SK-N-SH (cell line): ENCODE measurements around the gene ATG7. TPM values are rescaled to one million over a fixed set of nuclear protein-coding genes. Genes with fewer than 3 reads are reported as not detected.
"Not testable (repeated sequence)": the region's sequence is repeated elsewhere in the genome, so short reads cannot be mapped to it uniquely, and the experiment has no call there.

Source experiments
- CTCF ChIA-PET: fragments of 300-600, 350-600 bp; formaldehyde crosslinking; extraction: SDS; loops from one replicate; lab custom pipeline; 2021; lab: Yijun Ruan, JAX
- POLR2A ChIA-PET: fragments of 350-600 bp; sonication (Branson Sonifier 250); formaldehyde crosslinking; extraction: SDS; loops from one replicate; lab custom pipeline; 2020; ENCODE audit warnings: antibody characterized with exemption, inconsistent platforms; lab: Yijun Ruan, JAX
- DNase-seq: peaks from one replicate; pipeline ENCODE4 v3.0.0; 2012
- H2AFZ ChIP-seq: fragments of 200-600 bp; sonication (generic); 2 replicates; pipeline ENCODE4 v1.8.1; 2016; ENCODE audit warnings: antibody characterized with exemption, mild to moderate bottlenecking, low read depth
- H3F3A ChIP-seq: fragments of 200-600 bp; sonication (generic); replicated peaks from 2 replicates; pipeline ENCODE3; 2016; ENCODE audit warnings: antibody characterized with exemption, mild to moderate bottlenecking; ENCODE audit not compliant: insufficient read depth
- H3K27ac ChIP-seq, 2 experiments: fragments of 200-500 bp in 1 of 2; fragments of 200-600 bp in 1 of 2; sonication (Bioruptor generic) in 1 of 2; sonication (generic), shearing (Covaris generic) in 1 of 2; 2 replicates each; pipeline versions ENCODE4 v1.5.1 to v1.6.1; 2014 to 2016; ENCODE audit warnings: low read depth in 2 of 2, inconsistent platforms in 1 of 2, low read length in 1 of 2, mild to moderate bottlenecking in 1 of 2, mixed read lengths in 1 of 2
- H3K27me3 ChIP-seq: fragments of 200-600 bp; sonication (generic), shearing (Covaris generic); 2 replicates; pipeline ENCODE4 v1.6.1; 2016; ENCODE audit warnings: mixed run types; ENCODE audit not compliant: insufficient read depth
- H3K36me3 ChIP-seq, 2 experiments: fragments of 200-500 bp in 1 of 2; fragments of 200-600 bp in 1 of 2; sonication (Bioruptor generic) in 1 of 2; sonication (generic) in 1 of 2; replicated peaks in 1 of 2; 2 replicates each; pipeline versions ENCODE3 to v1.5.1; 2014 to 2016; ENCODE audit warnings: low read length in 1 of 2, mild to moderate bottlenecking in 1 of 2; ENCODE audit not compliant: insufficient read depth in 2 of 2, control insufficient read depth in 1 of 2
- H3K4me1 ChIP-seq, 2 experiments: fragments of 200-500 bp in 1 of 2; fragments of 200-600 bp in 1 of 2; sonication (Bioruptor generic) in 1 of 2; sonication (generic), shearing (Covaris generic) in 1 of 2; 2 replicates each; pipeline versions ENCODE4 v1.5.1 to v1.6.1; 2014 to 2016; ENCODE audit warnings: low read depth in 1 of 2, low read length in 1 of 2, mixed run types in 1 of 2; ENCODE audit not compliant: insufficient read depth in 2 of 2, control insufficient read depth in 1 of 2
- H3K4me2 ChIP-seq: fragments of 200-600 bp; sonication (generic), shearing (Covaris generic); 2 replicates; pipeline ENCODE4 v1.6.1; 2017; ENCODE audit warnings: mixed run types
- H3K4me3 ChIP-seq, 2 experiments: fragments of 200-500 bp in 1 of 2; fragments of 200-600 bp in 1 of 2; sonication (Bioruptor generic) in 1 of 2; sonication (generic), shearing (Covaris generic) in 1 of 2; 2 replicates each; pipeline versions ENCODE4 v1.5.1 to v1.8.1; 2014 to 2016; ENCODE audit warnings: low read depth in 2 of 2, inconsistent platforms in 1 of 2, low read length in 1 of 2, mild to moderate bottlenecking in 1 of 2, mixed read lengths in 1 of 2, moderate library complexity in 1 of 2
- H3K79me2 ChIP-seq: fragments of 200-600 bp; sonication (generic); 2 replicates; pipeline ENCODE4 v1.8.1; 2017; ENCODE audit warnings: mild to moderate bottlenecking; ENCODE audit not compliant: insufficient read depth
- H3K9ac ChIP-seq: fragments of 200-600 bp; sonication (generic); 2 replicates; pipeline ENCODE4 v1.6.1; 2017; ENCODE audit warnings: mixed run types
- H3K9me2 ChIP-seq: fragments of 200-600 bp; sonication (generic); 2 replicates; pipeline ENCODE4 v1.6.1; 2017; ENCODE audit warnings: mixed run types
- H3K9me3 ChIP-seq: fragments of 200-600 bp; sonication (generic); 2 replicates; pipeline ENCODE4 v1.6.1; 2017; ENCODE audit warnings: mixed run types, mild to moderate bottlenecking, moderate library complexity
- H4K20me1 ChIP-seq: fragments of 200-600 bp; sonication (generic); 2 replicates; pipeline ENCODE4 v1.6.1; 2017; ENCODE audit warnings: mild to moderate bottlenecking, mixed run types; ENCODE audit not compliant: insufficient read depth
- EP300 ChIP-seq, 2 experiments: IDR thresholded peaks; 2 replicates each; pipeline versions ENCODE4 v1.4.0 to v1.6.1; 2012; ENCODE audit warnings: borderline replicate concordance in 1 of 2, low read depth in 1 of 2, low read length in 1 of 2
- EZH2phosphoT487 ChIP-seq: fragments of 200-600 bp; sonication (generic); IDR thresholded peaks from 2 replicates; pipeline ENCODE4 v1.6.1; 2017; ENCODE audit warnings: low read depth, mixed run types, mild to moderate bottlenecking, antibody characterized with exemption, moderate library complexity, borderline replicate concordance
- FOSL2 ChIP-seq: IDR thresholded peaks from 2 replicates; pipeline ENCODE4 v1.4.0; 2012; ENCODE audit warnings: low read depth, mild to moderate bottlenecking, moderate library complexity, borderline replicate concordance
- IRF3 ChIP-seq: fragments of 150-350 bp; IDR thresholded peaks from 2 replicates; pipeline ENCODE4 v1.6.1; 2016; ENCODE audit warnings: mild to moderate bottlenecking, low read depth, low read length
- JUND ChIP-seq: IDR thresholded peaks from 2 replicates; pipeline ENCODE4 v1.4.0; 2012
- MAX ChIP-seq: IDR thresholded peaks from 2 replicates; pipeline ENCODE4 v1.4.0; 2012; ENCODE audit warnings: low read depth
- MXI1 ChIP-seq: IDR thresholded peaks from 2 replicates; pipeline ENCODE4 v1.6.1; 2012; ENCODE audit warnings: mild to moderate bottlenecking, low read depth, low read length, improper control_type of control experiment
- NRF1 ChIP-seq: IDR thresholded peaks from 2 replicates; pipeline ENCODE4 v1.6.1; 2012; ENCODE audit warnings: low read depth, mild to moderate bottlenecking, low read length
- PBX3 ChIP-seq: IDR thresholded peaks from 2 replicates; pipeline ENCODE4; 2012
- RAD21 ChIP-seq: IDR thresholded peaks from 2 replicates; pipeline ENCODE4 v1.6.1; 2012; ENCODE audit warnings: mild to moderate bottlenecking, low read length
- RCOR1 ChIP-seq: fragments of 150-350 bp; IDR thresholded peaks from 2 replicates; pipeline ENCODE4 v1.6.1; 2017; ENCODE audit warnings: antibody characterized with exemption, low read length
- RFX5 ChIP-seq: IDR thresholded peaks from 2 replicates; pipeline ENCODE4 v1.6.1; 2012; ENCODE audit warnings: mild to moderate bottlenecking, improper control_type of control experiment, low read length
- RXRA ChIP-seq: IDR thresholded peaks from 2 replicates; pipeline ENCODE4 v1.4.0; 2012; ENCODE audit warnings: low read depth, mild to moderate bottlenecking, borderline replicate concordance
- SIN3A ChIP-seq: IDR thresholded peaks from 2 replicates; pipeline ENCODE4 v1.6.1; 2012; ENCODE audit warnings: low read depth, mild to moderate bottlenecking, low read length, moderate library complexity, borderline replicate concordance
- SMC3 ChIP-seq: IDR thresholded peaks from 2 replicates; pipeline ENCODE4 v1.6.1; 2012; ENCODE audit warnings: low read depth, low read length, improper control_type of control experiment
- TCF12 ChIP-seq: IDR thresholded peaks from 2 replicates; pipeline ENCODE4 v1.4.0; 2012
- USF2 ChIP-seq: fragments of 150-350 bp; IDR thresholded peaks from 2 replicates; pipeline ENCODE4 v1.6.1; 2017; ENCODE audit warnings: antibody characterized with exemption, low read length, low read depth, borderline replicate concordance
- WGBS: methylation state at CpG from one replicate; pipeline ENCODE4 v1.1.6; 2017; ENCODE audit warnings: low lambda C conversion rate; 5-methylcytosine and 5-hydroxymethylcytosine counted together
- polyA plus RNA-seq, 3 experiments: library from polyadenylated mRNA; depleted of rRNA; stranded (reverse); fragments of >200 nt; gene quantifications; 2 replicates each; pipeline ENCODE4 v1.2.3, GENCODE V29; 2012

The ATG7 gene
- polyA plus RNA-seq, 1 of the 3 experiments (the other 2 are of a cell fraction), result 29.5 TPM

- Histone ChIP-seq H3K36me3 (peaks cover 13 to 14% of the 10 kb centered on the region in 2 experiments), H3K9me2 (no peaks in the 10 kb centered on the region), H3K27me3 (no peaks in the 10 kb centered on the region), H3K4me1 (peaks cover 33 to 36% of the 10 kb centered on the region in 2 experiments), H3K9ac (no peak overlapping the region), H4K20me1 (peaks cover 70% of the 10 kb centered on the region), H3K79me2 (peaks cover 96% of the 10 kb centered on the region), H3F3A (no peaks in the 10 kb centered on the region), H3K4me3 (no peak overlapping the region), H3K4me2 (no peak overlapping the region), H2AFZ (no peak overlapping the region), H3K9me3 (no peaks in the 10 kb centered on the region), H3K27ac (peak overlapping the region in 1 of 2 experiments; percentile 75; a peak in 1 of 4 replicates)
- TF ChIP-seq USF2, result no peak
- TF ChIP-seq EP300 (IDR thresholded peaks at IDR 0.05; ENCODE audit: borderline replicate concordance in 1 of 2, low read depth in 1 of 2, low read length in 1 of 2), result no peak
- no peak for TF ChIP-seq RCOR1
- no peak for TF ChIP-seq SMC3
- TF ChIP-seq RFX5, result no peak
- ChIA-PET POLR2A (no interaction called here), CTCF (interaction anchor here (0.9 to 1.2 kb wide), 3 partner anchors 10 to 37 kb away, joined by 3 to 4 read pairs (median 3); no protein-coding TSS in a partner anchor)
- WGBS, result 94% methylated on average over 10 of the region's 10 CpGs
- no peak for DNase-seq
Observed at GRCh38 chr3:11593318-11594034, 321.3 kb downstream of the ATG7 start.

GRCh38 chr3:11595024-11595423 is 322.8 kb downstream of the ATG7 start:
- H3K27me3 ChIP-seq, POLR2A ChIA-PET, H3K4me3 ChIP-seq, DNase-seq, H3K9me3 ChIP-seq, H3K4me2 ChIP-seq, CTCF ChIA-PET, H3K9me2 ChIP-seq, H3F3A ChIP-seq, H3K27ac ChIP-seq, H2AFZ ChIP-seq, H3K9ac ChIP-seq: not testable (repeated sequence)
- 94% methylated on average over 5 of the region's 5 CpGs for WGBS
- H4K20me1 ChIP-seq, result peaks cover 65% of the 10 kb centered on the region
- peaks cover 24 to 36% of the 10 kb centered on the region in 2 experiments for H3K4me1 ChIP-seq
- peaks cover 94% of the 10 kb centered on the region for H3K79me2 ChIP-seq
- peaks cover 17 to 25% of the 10 kb centered on the region in 2 experiments for H3K36me3 ChIP-seq

GRCh38 chr3:11596387-11596786 is 324.2 kb downstream of the ATG7 start:
- Histone ChIP-seq H4K20me1 (peaks cover 64% of the 10 kb centered on the region), H3K36me3 (peaks cover 26 to 27% of the 10 kb centered on the region in 2 experiments), H3K79me2 (peaks cover 80% of the 10 kb centered on the region), H2AFZ (no peak overlapping the region), H3K9me2 (no peaks in the 10 kb centered on the region), H3F3A (peaks cover 16% of the 10 kb centered on the region), H3K4me1 (peaks cover 19 to 32% of the 10 kb centered on the region in 2 experiments), H3K9ac (no peak overlapping the region), H3K27me3 (no peaks in the 10 kb centered on the region), H3K4me3 (no peak overlapping the region), H3K4me2 (no peak overlapping the region), H3K9me3 (no peaks in the 10 kb centered on the region), H3K27ac (no peak overlapping the region)
- 99% methylated on average over 7 of the region's 7 CpGs for WGBS
- POLR2A ChIA-PET, result no interaction called here
- CTCF ChIA-PET, result no interaction called here
- no peak for DNase-seq
- TF ChIP-seq PBX3, result no peak
- TF ChIP-seq RCOR1, result no peak
- TF ChIP-seq NRF1, result no peak
- no peak for TF ChIP-seq EZH2phosphoT487
- no peak for TF ChIP-seq RFX5
- TF ChIP-seq RXRA, result no peak
- TF ChIP-seq MAX, result no peak
- TF ChIP-seq JUND, result no peak
- no peak for TF ChIP-seq IRF3
- no peak for TF ChIP-seq SIN3A
- no peak for TF ChIP-seq FOSL2
- TF ChIP-seq RAD21, result no peak
- no peak for TF ChIP-seq USF2
- no peak for TF ChIP-seq MXI1
- TF ChIP-seq TCF12, result no peak
